Aorta (tissue), 5 donors: Measurements from ENCODE around the gene MUC4. TPM values are rescaled to one million over a fixed set of nuclear protein-coding genes. Genes with fewer than 3 reads are reported as not detected.
"Not testable (repeated sequence)": the region's sequence is repeated elsewhere in the genome, so short reads cannot be mapped to it uniquely, and the experiment has no call there.

Experiments used
- ATAC-seq: fragments of 200-7000 bp; cut with Tn5 transposase; one replicate; pipeline ENCODE4 v1.9.1; 2022; ENCODE audit warnings: moderate library complexity; ENCODE audit not compliant: low FRiP score
- DNase-seq, 2 donors: peaks; one replicate each; pipeline ENCODE4 v3.0.0-alpha.2; 2020
- H3K27ac ChIP-seq, 2 donors: one replicate each; pipeline ENCODE4 v1.5.1; 2013; ENCODE audit warnings: low read length in 2 of 2, mild to moderate bottlenecking in 2 of 2, moderate library complexity in 2 of 2, control low read depth in 1 of 2, inconsistent platforms in 1 of 2, low read depth in 1 of 2
- H3K27me3 ChIP-seq, 2 donors: one replicate each; pipeline ENCODE4 v1.6.1; 2013; ENCODE audit warnings: control low read depth in 1 of 2, low read length in 1 of 2, mild to moderate bottlenecking in 1 of 2, moderate library complexity in 1 of 2; ENCODE audit not compliant: insufficient read depth in 2 of 2, control insufficient read depth in 1 of 2
- H3K36me3 ChIP-seq, 2 donors: one replicate each; pipeline ENCODE4 v1.6.1; 2013; ENCODE audit warnings: control low read depth in 1 of 2, low read length in 1 of 2, mild to moderate bottlenecking in 1 of 2; ENCODE audit not compliant: insufficient read depth in 2 of 2, control insufficient read depth in 1 of 2
- H3K4me1 ChIP-seq, 2 donors: one replicate each; pipeline ENCODE4 v1.6.1; 2013; ENCODE audit warnings: low read length in 2 of 2, control low read depth in 1 of 2, mild to moderate bottlenecking in 1 of 2, moderate library complexity in 1 of 2; ENCODE audit not compliant: insufficient read depth in 2 of 2, control insufficient read depth in 1 of 2
- H3K4me3 ChIP-seq, 2 donors: one replicate each; pipeline ENCODE4 v1.5.1; 2013; ENCODE audit warnings: low read length in 2 of 2, control low read depth in 1 of 2, mild to moderate bottlenecking in 1 of 2
- H3K9me3 ChIP-seq: one replicate; pipeline ENCODE4 v1.6.1; 2013; ENCODE audit warnings: mild to moderate bottlenecking, low read length; ENCODE audit not compliant: control insufficient read depth
- WGBS, 2 donors: extraction: QIAGEN DNeasy Blood & Tissue Kit; methylation state at CpG; one replicate each; pipeline ENCODE4 v1.1.7; 2013; 5-methylcytosine and 5-hydroxymethylcytosine counted together
- intact Hi-C, 2 donors: fragments of 100-400 bp; cut with DNase I; formaldehyde crosslinking; loops; one replicate each; pipeline versions ENCODE4 v1.14.2 to v1.15.0; 2022
- polyA plus RNA-seq, 2 donors: library from polyadenylated mRNA; stranded (reverse); fragments of 200-250 nt; gene quantifications; one replicate each; pipeline ENCODE4 v1.2.3, GENCODE V29; 2013
- total RNA-seq, 2 donors: library from RNA; stranded (reverse); fragmentation: NEBNext Ultra II Directional; extraction: Animal tissue kit (Norgen Biotek cat#: 25700); gene quantifications; one replicate each; pipeline ENCODE4 v1.2.1, GENCODE V29; 2021
- donor health status: healthy with polysubstance abuse.
- donor health status: Bipolar disorder and iron deficiency.
- donor health status: DM: no; HTN: no; CAD: no.
- donor health status: DM: no; HTN: no; CAD: no.
- donor health status: DM: yes; HTN: yes; CAD: no.

MUC4 gene
- total and polyA plus RNA-seq, 4 donors = 0.06 to 0.25 (median 0.08) TPM; not detected in 1

DNA sequence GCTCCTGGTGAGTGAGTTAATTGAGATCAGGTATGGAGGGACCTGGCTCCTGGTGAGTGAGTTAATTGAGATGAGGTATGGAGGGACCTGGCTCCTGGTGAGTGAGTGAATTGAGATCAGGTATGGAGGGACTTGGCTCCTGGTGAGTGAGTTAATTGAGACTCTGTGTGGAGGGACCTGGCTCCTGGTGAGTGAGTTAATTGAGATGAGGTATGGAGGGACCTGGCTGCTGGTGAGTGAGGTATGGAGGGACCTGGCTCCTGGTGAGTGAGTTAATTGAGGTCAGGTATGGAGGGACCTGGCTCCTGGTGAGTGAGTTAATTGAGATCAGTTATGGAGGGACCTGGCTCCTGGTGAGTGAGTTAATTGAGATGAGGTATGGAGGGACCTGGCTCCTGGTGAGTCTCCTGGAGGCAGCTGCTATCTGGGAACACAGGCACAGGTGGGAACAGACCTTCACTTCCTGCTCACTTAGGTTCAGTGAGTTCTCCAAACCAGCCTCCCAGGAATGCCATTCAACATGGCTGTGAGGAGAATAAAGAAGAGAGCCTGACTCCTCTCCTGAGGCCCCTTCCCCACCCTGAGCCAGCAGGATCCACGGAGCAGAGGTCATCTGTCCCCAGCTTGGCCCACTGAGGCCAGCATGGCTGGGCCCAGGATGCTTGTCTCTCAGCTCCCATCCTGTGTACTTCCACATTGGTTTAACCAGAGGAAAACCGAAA, 100.5 kb downstream of the MUC4 start:
- peak; percentile 24 for ATAC-seq
- H3K36me3 ChIP-seq = peaks cover 4 to 16% of the 10 kb centered on the region in 2 donors
- H3K27me3 ChIP-seq = not testable (repeated sequence)

DNA sequence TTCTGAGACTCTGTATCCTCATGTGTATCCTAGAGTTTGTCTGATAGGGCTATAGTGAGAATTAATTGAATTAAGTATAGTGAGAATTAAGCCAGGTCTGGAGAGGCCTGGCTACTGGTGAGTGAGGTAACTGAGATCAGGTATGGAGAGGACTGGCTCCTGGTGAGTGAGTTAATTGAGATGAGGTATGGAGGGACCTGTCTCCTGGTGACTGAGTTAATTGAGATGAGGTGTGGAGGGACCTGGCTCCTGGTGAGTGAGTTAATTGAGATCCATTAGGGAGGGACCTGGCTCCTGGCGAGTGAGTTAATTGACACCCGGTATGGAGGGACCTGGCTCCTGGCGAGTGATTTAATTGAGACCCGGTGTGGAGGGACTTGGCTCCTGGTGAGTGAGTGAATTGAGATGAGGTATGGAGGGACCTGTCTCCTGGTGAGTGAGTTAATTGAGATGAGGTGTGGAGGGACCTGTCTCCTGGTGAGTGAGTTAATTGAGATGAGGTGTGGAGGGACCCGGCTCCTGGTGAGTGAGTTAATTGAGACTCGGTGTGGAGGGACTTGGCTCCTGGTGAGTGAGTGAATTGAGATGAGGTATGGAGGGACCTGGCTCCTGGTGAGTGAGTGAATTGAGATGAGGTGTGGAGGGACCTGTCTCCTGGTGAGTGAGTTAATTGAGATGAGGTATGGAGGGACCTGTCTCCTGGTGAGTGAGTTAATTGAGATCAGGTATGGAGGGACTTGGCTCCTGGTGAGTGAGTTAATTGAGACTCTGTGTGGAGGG, 101.4 kb downstream of the MUC4 start:
- ATAC-seq, H3K27me3 ChIP-seq, H3K4me3 ChIP-seq, H3K27ac ChIP-seq, H3K4me1 ChIP-seq, intact Hi-C loops, H3K9me3 ChIP-seq: not testable (repeated sequence)
- peak; percentile 0 to 32 for DNase-seq
- H3K36me3 ChIP-seq = peaks cover 4 to 13% of the 10 kb centered on the region in 2 donors
- 64 to 65% methylated on average over 6 of the region's 6 CpGs for WGBS, 2 donors

More for the DNA sequence above, 100.5 kb downstream of the MUC4 start:
- peak; percentile 41 to 71 for DNase-seq
- H3K4me3 ChIP-seq, H3K27ac ChIP-seq, intact Hi-C loops, H3K9me3 ChIP-seq, H3K4me1 ChIP-seq: not testable (repeated sequence)
- 45 to 68% methylated on average over 2 of the region's 2 CpGs for WGBS, 2 donors

DNA sequence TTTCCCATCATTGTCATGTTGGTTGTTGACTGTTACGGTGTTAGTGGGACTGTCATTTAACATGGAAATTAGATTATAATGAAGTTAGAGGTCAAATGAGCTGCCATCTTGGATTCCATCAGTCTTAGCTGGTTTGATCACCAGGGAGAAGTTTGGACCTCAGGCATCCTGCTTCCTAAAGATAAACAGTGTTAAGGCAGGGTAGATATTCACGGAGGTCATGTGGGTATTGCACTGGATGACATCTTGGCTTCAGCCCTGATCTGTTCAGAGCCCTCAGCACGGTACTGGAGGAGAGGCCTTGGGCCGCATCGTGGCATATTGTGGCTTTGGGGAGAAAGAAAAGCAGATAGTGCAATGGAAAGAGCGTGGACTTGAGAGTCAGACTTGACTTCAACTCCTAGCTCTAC, 102.0 kb downstream of the MUC4 start:
- Histone ChIP-seq H3K27ac (no peak overlapping the region), H3K36me3 (peaks cover 1 to 13% of the 10 kb centered on the region in 2 donors), H3K27me3 (no peaks in the 10 kb centered on the region), H3K4me3 (no peak overlapping the region), H3K9me3 (no peaks in the 10 kb centered on the region), H3K4me1 (no peaks in the 10 kb centered on the region)
- ATAC-seq (no peak), DNase-seq (peak; percentile 10 to 57)
- 95 to 96% methylated on average over 6 of the region's 6 CpGs for WGBS, 2 donors
- intact Hi-C loops = no loop called here

DNA sequence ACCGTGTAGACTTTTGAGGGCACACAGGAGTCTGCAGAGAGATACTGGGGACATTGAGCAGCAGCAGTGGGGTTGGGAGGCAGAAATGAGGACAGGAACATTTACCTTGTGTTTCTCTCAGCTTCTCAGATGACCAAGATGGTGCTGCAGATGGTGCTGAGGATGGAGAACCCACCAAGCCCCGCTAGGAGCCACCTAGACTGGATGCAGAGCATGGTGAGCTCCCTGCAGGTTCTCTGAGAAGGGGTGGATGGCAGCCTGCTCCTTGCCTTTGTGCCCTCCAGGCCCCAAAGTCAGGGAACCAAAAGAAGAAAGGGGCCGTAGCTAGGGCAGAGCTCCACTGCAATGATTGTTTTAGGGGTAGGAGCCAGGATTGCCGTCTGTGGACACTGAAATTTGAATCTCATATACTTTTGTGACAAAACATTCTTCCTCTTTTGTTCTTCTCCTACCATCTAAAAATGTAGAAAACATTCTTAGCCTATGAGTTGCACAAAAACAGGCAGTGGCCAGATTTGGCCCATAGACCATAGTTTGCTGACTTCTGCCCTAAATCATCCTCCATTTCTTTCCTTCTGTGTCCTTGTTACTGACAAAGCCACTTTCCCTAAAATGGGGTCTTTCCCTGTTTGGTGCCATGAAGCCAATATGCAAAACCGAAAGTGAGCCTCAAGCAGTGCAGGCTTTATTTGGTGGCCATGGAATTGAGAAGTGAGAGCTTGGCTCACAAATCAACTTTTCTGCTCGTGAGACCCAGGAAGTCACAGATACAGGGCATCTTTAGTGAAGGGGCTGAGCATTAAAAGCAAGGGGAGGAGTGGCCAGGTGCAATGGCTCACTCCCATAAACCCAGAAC, 102.9 kb downstream of the MUC4 start:
- no peak overlapping the region for H3K4me3 ChIP-seq
- WGBS, 2 donors = 92 to 94% methylated on average over 6 of the region's 6 CpGs
- peak; percentile 33 to 41 for DNase-seq
- no peaks in the 10 kb centered on the region for H3K9me3 ChIP-seq
- peak; percentile 16 for ATAC-seq
- H3K27me3 ChIP-seq = no peaks in the 10 kb centered on the region
- peaks cover 0 to 13% of the 10 kb centered on the region in 2 donors for H3K36me3 ChIP-seq
- H3K27ac ChIP-seq = no peak overlapping the region
- intact Hi-C loops = no loop called here
- no peaks in the 10 kb centered on the region for H3K4me1 ChIP-seq

DNA sequence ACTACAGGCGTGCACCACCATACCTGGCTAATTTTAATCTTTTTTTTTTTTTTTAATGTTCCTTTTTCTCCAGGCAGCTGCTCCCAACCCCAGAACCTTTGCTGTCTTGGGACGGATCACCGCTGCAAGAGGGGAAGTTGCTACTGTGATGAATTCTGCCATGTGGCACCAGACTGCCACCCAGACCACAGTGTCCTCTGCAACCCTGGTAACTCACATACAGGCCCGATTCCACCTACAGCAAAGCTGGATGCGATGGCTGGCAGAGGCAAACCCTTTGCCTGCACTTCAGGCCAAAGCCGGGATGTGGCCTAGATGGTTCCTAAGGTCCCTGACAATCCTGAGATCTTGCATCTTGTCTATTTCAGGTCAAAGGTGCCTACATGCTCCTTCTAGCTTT, 103.7 kb downstream of the MUC4 start:
- peak; percentile 43 to 57 for DNase-seq
- intact Hi-C loops = no loop called here
- Histone ChIP-seq H3K4me3 (no peak overlapping the region), H3K27ac (no peak overlapping the region), H3K36me3 (peaks cover 0 to 13% of the 10 kb centered on the region in 2 donors), H3K4me1 (no peaks in the 10 kb centered on the region), H3K27me3 (no peaks in the 10 kb centered on the region), H3K9me3 (no peaks in the 10 kb centered on the region)
- no peak for ATAC-seq
- 84 to 89% methylated on average over 6 of the region's 6 CpGs for WGBS, 2 donors

DNA sequence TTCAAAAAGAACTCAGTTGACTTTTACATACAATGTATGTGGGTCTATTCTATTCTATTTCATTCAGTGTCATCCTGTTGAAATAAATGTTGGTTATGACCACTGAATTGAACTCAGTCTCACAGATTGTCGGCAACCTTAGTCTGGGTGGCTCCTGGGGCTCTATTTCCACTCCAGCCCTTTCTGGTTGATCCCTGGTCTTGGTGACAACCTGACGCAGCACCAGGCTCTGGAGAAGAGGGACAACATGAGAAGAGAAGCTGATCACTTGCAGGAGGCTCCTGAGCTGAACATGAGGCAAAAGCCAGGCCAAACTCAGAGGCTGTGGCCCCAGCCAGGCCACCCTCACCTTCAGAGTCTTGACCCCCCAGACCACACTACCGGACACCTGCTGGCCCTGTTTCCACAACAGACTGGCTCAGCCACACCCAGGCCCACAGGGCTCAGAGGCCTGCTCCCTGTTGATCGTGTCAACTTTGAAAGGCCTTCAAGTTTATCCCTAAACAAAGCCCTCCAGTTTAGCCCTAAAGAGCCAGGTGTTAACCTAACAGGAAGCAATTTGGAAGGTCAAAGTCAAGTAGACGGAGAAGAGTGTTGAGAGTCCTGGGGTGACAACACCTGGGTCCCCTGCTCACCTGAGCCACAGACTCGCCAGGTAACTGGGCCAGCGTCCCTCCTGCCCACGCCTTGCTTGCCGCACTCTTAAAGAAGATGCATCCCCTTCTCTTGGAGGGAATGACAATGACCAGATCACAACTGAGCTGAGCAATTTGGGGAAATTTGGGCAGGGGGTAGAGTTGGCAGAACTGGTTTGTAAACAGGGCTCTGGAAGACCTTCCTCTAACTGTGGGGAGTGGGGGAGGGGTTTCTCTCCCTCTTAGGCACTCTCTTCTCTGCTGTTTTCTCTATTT, 106.4 kb downstream of the MUC4 start:
- H3K36me3 ChIP-seq = peaks cover 0 to 8% of the 10 kb centered on the region in 2 donors
- H3K27ac ChIP-seq = no peak overlapping the region
- H3K9me3 ChIP-seq = no peaks in the 10 kb centered on the region
- intact Hi-C loops = no loop called here
- H3K27me3 ChIP-seq = no peaks in the 10 kb centered on the region
- no peak overlapping the region for H3K4me3 ChIP-seq
- DNase-seq = peak in 1 of 2 donors; percentile 78
- ATAC-seq = peak; percentile 5
- H3K4me1 ChIP-seq = no peaks in the 10 kb centered on the region
- WGBS, 2 donors = 84 to 86% methylated on average over 9 of the region's 9 CpGs

DNA sequence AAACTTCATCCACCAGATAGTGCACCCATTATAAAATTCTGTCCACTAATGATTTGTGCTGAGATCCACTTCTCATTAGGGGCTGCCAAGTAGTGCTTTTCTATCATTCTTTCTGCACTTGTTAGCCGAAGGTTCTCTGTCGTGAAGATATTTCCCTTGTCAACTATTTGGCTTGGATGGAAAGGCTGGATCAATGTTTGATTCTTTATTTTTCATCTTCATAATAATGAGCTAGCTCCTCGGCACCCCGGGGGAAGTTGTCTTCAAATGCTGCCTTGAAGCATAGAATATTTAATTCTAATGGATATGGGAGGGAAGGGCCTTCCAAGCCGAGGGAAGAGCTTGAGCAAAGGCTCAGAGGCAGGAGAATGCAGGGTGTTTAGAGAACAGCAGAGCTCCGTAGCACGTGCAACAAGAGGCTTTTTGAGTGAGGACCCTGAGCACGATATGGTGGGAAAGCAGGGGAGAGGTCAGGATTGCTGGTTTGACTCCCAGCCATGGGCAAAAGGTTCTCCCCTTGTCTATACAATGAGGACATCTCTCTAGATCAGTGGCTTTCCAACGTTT, 107.2 kb downstream of the MUC4 start:
- ATAC-seq (no peak), DNase-seq (peak in 1 of 2 donors; percentile 40)
- WGBS, 2 donors = 55% methylated on average over 9 of the region's 9 CpGs
- Histone ChIP-seq H3K27me3 (no peaks in the 10 kb centered on the region), H3K4me1 (no peaks in the 10 kb centered on the region), H3K36me3 (peaks cover 0 to 6% of the 10 kb centered on the region in 2 donors), H3K27ac (no peak overlapping the region), H3K9me3 (no peaks in the 10 kb centered on the region), H3K4me3 (no peak overlapping the region)
- intact Hi-C loops = no loop called here
